Astrocyte (in vitro differentiated cells and primary cell): ENCODE measurements around the gene DMRTB1. TPM values are rescaled to one million over a fixed set of nuclear protein-coding genes. Genes with fewer than 3 reads are reported as not detected.

Source experiments
- DNase-seq: peaks from one replicate; pipeline ENCODE4 v3.0.0-alpha.2; 2010; ENCODE audit warnings: low read depth
- FAIRE-seq: peaks from 2 replicates; lab custom pipeline; 2011; peaks lifted over from hg19 to GRCh38; lab: Jason Lieb, UNC
- H2AFZ ChIP-seq: 2 replicates; pipeline ENCODE4 v1.6.0; 2012; ENCODE audit warnings: low read depth, low read length, inconsistent platforms
- H3K27ac ChIP-seq: 2 replicates; pipeline ENCODE4 v1.5.1; 2011; ENCODE audit warnings: low read depth, low read length, inconsistent platforms
- H3K27me3 ChIP-seq: 2 replicates; pipeline ENCODE4 v1.6.0; 2011; ENCODE audit warnings: low read length, inconsistent platforms; ENCODE audit not compliant: insufficient read depth
- H3K36me3 ChIP-seq: 2 replicates; pipeline ENCODE4 v1.5.1; 2011; ENCODE audit warnings: low read length, inconsistent platforms; ENCODE audit not compliant: insufficient read depth
- H3K4me1 ChIP-seq: 2 replicates; pipeline ENCODE4 v1.5.1; 2011; ENCODE audit warnings: low read length, inconsistent platforms; ENCODE audit not compliant: insufficient read depth
- H3K4me2 ChIP-seq: 2 replicates; pipeline ENCODE4 v1.6.0; 2012; ENCODE audit warnings: low read length, inconsistent platforms
- H3K4me3 ChIP-seq: 2 replicates; pipeline ENCODE4 v1.5.1; 2011; ENCODE audit warnings: low read depth, mild to moderate bottlenecking, low read length, inconsistent platforms; ENCODE audit not compliant: insufficient read depth
- H3K79me2 ChIP-seq: 2 replicates; pipeline ENCODE4 v1.6.0; 2012; ENCODE audit warnings: mild to moderate bottlenecking, low read length, inconsistent platforms; ENCODE audit not compliant: insufficient read depth
- H3K9ac ChIP-seq: 2 replicates; pipeline ENCODE4 v1.6.0; 2012; ENCODE audit warnings: mild to moderate bottlenecking, low read length, inconsistent platforms
- H3K9me3 ChIP-seq: 2 replicates; pipeline ENCODE4 v1.5.1; 2012; ENCODE audit warnings: low read depth, mild to moderate bottlenecking, low read length, inconsistent platforms; ENCODE audit not compliant: insufficient read depth
- H4K20me1 ChIP-seq: 2 replicates; pipeline ENCODE4 v1.6.0; 2012; ENCODE audit warnings: low read length, inconsistent platforms; ENCODE audit not compliant: insufficient read depth
- H3K27ac Mint-ChIP-seq: one replicate; pipeline ENCODE4 v1.8.0; 2021; ENCODE audit warnings: mild to moderate bottlenecking, mixed read lengths; ENCODE audit not compliant: unreplicated experiment
- H3K27me3 Mint-ChIP-seq: one replicate; pipeline ENCODE4 v1.8.0; 2021; ENCODE audit warnings: low read depth, mixed read lengths; ENCODE audit not compliant: unreplicated experiment
- H3K36me3 Mint-ChIP-seq: one replicate; pipeline ENCODE4 v1.8.0; 2021; ENCODE audit warnings: low read depth, mixed read lengths; ENCODE audit not compliant: unreplicated experiment
- H3K4me1 Mint-ChIP-seq: one replicate; pipeline ENCODE4 v1.8.0; 2021; ENCODE audit warnings: low read depth, mixed read lengths; ENCODE audit not compliant: unreplicated experiment
- H3K4me3 Mint-ChIP-seq: one replicate; pipeline ENCODE4 v1.8.0; 2021; ENCODE audit warnings: mild to moderate bottlenecking, moderate library complexity, mixed read lengths; ENCODE audit not compliant: unreplicated experiment
- H3K9me3 Mint-ChIP-seq: one replicate; pipeline ENCODE4 v1.8.0; 2021; ENCODE audit warnings: mild to moderate bottlenecking, mixed read lengths; ENCODE audit not compliant: unreplicated experiment
- CTCF ChIP-seq: IDR thresholded peaks from 2 replicates; pipeline ENCODE4 v1.5.1; 2011; ENCODE audit warnings: low read depth, mild to moderate bottlenecking, inconsistent platforms, low read length, moderate library complexity; ENCODE audit not compliant: insufficient read depth
- EZH2 ChIP-seq: IDR thresholded peaks from 2 replicates; pipeline ENCODE4 v1.6.1; 2012; ENCODE audit warnings: mild to moderate bottlenecking, low read length, inconsistent platforms; ENCODE audit not compliant: insufficient read depth
- total RNA-seq: library from RNA; stranded (reverse); gene quantifications from 2 replicates; pipeline ENCODE4 v1.2.1, GENCODE V29; 2021

The DMRTB1 gene
- total RNA-seq, 1 donor from 2014 or later, result not detected

- Histone ChIP-seq H3K36me3 (no peaks in the 10 kb centered on the region), H3K9me3 (no peaks in the 10 kb centered on the region), H3K27ac (no peak overlapping the region), H4K20me1 (no peaks in the 10 kb centered on the region), H3K9ac (peak overlapping the region; percentile 39), H2AFZ (peak overlapping the region; percentile 69), H3K79me2 (no peaks in the 10 kb centered on the region), H3K27me3 (peaks cover 31% of the 10 kb centered on the region), H3K4me1 (peaks cover 2% of the 10 kb centered on the region), H3K4me3 (no peak overlapping the region), H3K4me2 (peak overlapping the region; percentile 71)
- DNase-seq, result peak; percentile 46
- TF ChIP-seq EZH2 (no peak), CTCF (peak; percentile 88)
- FAIRE-seq, result peak; percentile 66
- peaks cover 70% of the 10 kb centered on the region for H3K27me3 Mint-ChIP-seq
- H3K27ac Mint-ChIP-seq, result no peak overlapping the region
- H3K36me3 Mint-ChIP-seq, result no peaks in the 10 kb centered on the region
- H3K9me3 Mint-ChIP-seq, result peaks cover 7% of the 10 kb centered on the region
- no peaks in the 10 kb centered on the region for H3K4me1 Mint-ChIP-seq
- no peak overlapping the region for H3K4me3 Mint-ChIP-seq
These were observed 26.5 kb downstream of the DMRTB1 start for GRCh38 chr1:53485478-53486394.

- Histone ChIP-seq H3K9ac (no peak overlapping the region), H3K27me3 (peaks cover 33% of the 10 kb centered on the region), H3K27ac (no peak overlapping the region), H3K79me2 (no peaks in the 10 kb centered on the region), H3K4me3 (no peak overlapping the region), H3K36me3 (no peaks in the 10 kb centered on the region), H2AFZ (no peak overlapping the region), H3K9me3 (no peaks in the 10 kb centered on the region), H4K20me1 (no peaks in the 10 kb centered on the region), H3K4me2 (no peak overlapping the region), H3K4me1 (peaks cover 2% of the 10 kb centered on the region)
- H3K9me3 Mint-ChIP-seq, result peaks cover 11% of the 10 kb centered on the region
- no peak for FAIRE-seq
- no peak overlapping the region for H3K27ac Mint-ChIP-seq
- peaks cover 70% of the 10 kb centered on the region for H3K27me3 Mint-ChIP-seq
- no peak for TF ChIP-seq EZH2
- no peak for TF ChIP-seq CTCF
- H3K36me3 Mint-ChIP-seq, result no peaks in the 10 kb centered on the region
- DNase-seq, result no peak
- H3K4me3 Mint-ChIP-seq, result no peak overlapping the region
- H3K4me1 Mint-ChIP-seq, result no peaks in the 10 kb centered on the region
These were observed 27.3 kb downstream of the DMRTB1 start for GRCh38 chr1:53486395-53487026.
